B cell (primary cell): ENCODE measurements around the gene IL1RL1. TPM values are rescaled to one million over a fixed set of nuclear protein-coding genes. Genes with fewer than 3 reads are reported as not detected.

ENCODE experiments used
- ATAC-seq: fragments of 200-7000 bp; cut with Tn5 transposase; one replicate; pipeline ENCODE4 v1.10.0; 2021; ENCODE audit warnings: low read depth, mild to moderate bottlenecking, moderate number of reproducible peaks, moderate library complexity
- CTCF ChIA-PET: fragments of 350-600 bp; sonication (Branson Sonifier 250); formaldehyde crosslinking; loops from one replicate; lab custom pipeline; 2021; ENCODE audit warnings: antibody characterized with exemption, inconsistent platforms; lab: Charles Lee
- POLR2A ChIA-PET: fragments of 350-600 bp; sonication (Branson Sonifier 250); formaldehyde crosslinking; loops from one replicate; lab custom pipeline; 2021; ENCODE audit warnings: antibody characterized with exemption; lab: Charles Lee
- DNase-seq: peaks from one replicate; pipeline ENCODE4 v3.0.0; 2013
- H2AFZ ChIP-seq: 2 replicates; pipeline ENCODE4 v1.6.1; 2012; ENCODE audit warnings: mild to moderate bottlenecking, low read depth, low read length; ENCODE audit not compliant: insufficient read depth, poor library complexity, severe bottlenecking
- H3K27ac ChIP-seq, 2 donors: 1 replicate in 1 of 2; 2 replicates in 1 of 2; pipeline ENCODE4 v1.5.1; 2012 to 2013; ENCODE audit warnings: low read length in 2 of 2, mild to moderate bottlenecking in 2 of 2, moderate library complexity in 1 of 2
- H3K27me3 ChIP-seq, 4 experiments: fragments of 200-600 bp in 1 of 4; sonication (generic) in 1 of 4; replicated peaks in 1 of 4; 1 replicate in 2 of 4; 2 replicates in 2 of 4; pipeline versions ENCODE4 v1.6.1 to v1.7.0; 2013 to 2016; ENCODE audit warnings: low read length in 3 of 4, mild to moderate bottlenecking in 2 of 4, mixed read lengths in 1 of 4, moderate library complexity in 1 of 4; ENCODE audit not compliant: insufficient read depth in 4 of 4, control insufficient read depth in 3 of 4; ENCODE audit errors: control extremely low read depth in 1 of 4
- H3K36me3 ChIP-seq, 2 experiments: replicated peaks in 1 of 2; 1 replicate in 1 of 2; 2 replicates in 1 of 2; pipeline versions ENCODE4 v1.6.1 to v1.7.1; 2013; ENCODE audit warnings: low read length in 1 of 2; ENCODE audit not compliant: insufficient read depth in 2 of 2, control insufficient read depth in 1 of 2; ENCODE audit errors: control extremely low read depth in 1 of 2, extremely low read depth in 1 of 2
- H3K4me1 ChIP-seq, 2 donors: fragments of 200-600 bp in 1 of 2; sonication (generic) in 1 of 2; 1 replicate in 1 of 2; 2 replicates in 1 of 2; pipeline versions ENCODE4 v1.5.1 to v1.6.1; 2013 to 2017; ENCODE audit warnings: low read length in 2 of 2; ENCODE audit not compliant: control insufficient read depth in 2 of 2, insufficient read depth in 2 of 2
- H3K4me2 ChIP-seq: replicated peaks from 2 replicates; pipeline ENCODE3; 2012; ENCODE audit warnings: mild to moderate bottlenecking, low read depth, low read length; ENCODE audit not compliant: poor library complexity, severe bottlenecking
- H3K4me3 ChIP-seq, 5 experiments: fragments of 200-600 bp in 1 of 5; sonication (generic) in 1 of 5; 1 replicate in 3 of 5; 2 replicates in 2 of 5; pipeline versions ENCODE4 v1.5.1 to v1.7.0; 2011 to 2016; ENCODE audit warnings: low read length in 4 of 5, mild to moderate bottlenecking in 4 of 5, low read depth in 2 of 5, control low read depth in 1 of 5, moderate library complexity in 1 of 5; ENCODE audit not compliant: insufficient read depth in 1 of 5; ENCODE audit errors: control extremely low read depth in 1 of 5, extremely low read depth in 1 of 5
- H3K79me2 ChIP-seq: fragments of 200-600 bp; sonication (generic); one replicate; pipeline ENCODE4 v1.6.0; 2016; ENCODE audit warnings: low read length; ENCODE audit not compliant: control insufficient read depth, insufficient read depth
- H3K9ac ChIP-seq: fragments of 200-600 bp; sonication (generic); 2 replicates; pipeline ENCODE4 v1.6.1; 2017; ENCODE audit warnings: mild to moderate bottlenecking, low read length, moderate library complexity
- H3K9me3 ChIP-seq, 3 donors: one replicate each; pipeline versions ENCODE4 v1.6.1 to v1.7.1; 2013; ENCODE audit warnings: low read length in 2 of 3; ENCODE audit not compliant: control insufficient read depth in 2 of 3, insufficient read depth in 1 of 3; ENCODE audit errors: control extremely low read depth in 1 of 3
- H4K20me1 ChIP-seq: 2 replicates; pipeline ENCODE4 v1.6.0; 2012; ENCODE audit warnings: mild to moderate bottlenecking, low read length; ENCODE audit not compliant: insufficient read depth, control insufficient read depth, poor library complexity, severe bottlenecking
- H3K27ac Mint-ChIP-seq: one replicate; pipeline ENCODE4 v1.8.0; 2021; ENCODE audit warnings: mixed read lengths
- H3K27me3 Mint-ChIP-seq: one replicate; pipeline ENCODE4 v1.8.0; 2021; ENCODE audit warnings: mixed read lengths
- H3K4me1 Mint-ChIP-seq: one replicate; pipeline ENCODE4 v1.8.0; 2021; ENCODE audit warnings: mixed read lengths
- H3K4me3 Mint-ChIP-seq: one replicate; pipeline ENCODE4 v1.8.0; 2021; ENCODE audit warnings: mixed read lengths
- H3K9me3 Mint-ChIP-seq: one replicate; pipeline ENCODE4 v1.8.0; 2022; ENCODE audit warnings: mixed read lengths; ENCODE audit not compliant: insufficient read depth
- CTCF ChIP-seq: fragments of 200-600 bp; IDR thresholded peaks from one replicate; pipeline ENCODE4 v1.8.0; 2022; ENCODE audit warnings: antibody characterized with exemption, mild to moderate bottlenecking
- EZH2 ChIP-seq: IDR thresholded peaks from 2 replicates; pipeline ENCODE4 v1.6.1; 2012; ENCODE audit warnings: borderline replicate concordance, low read depth, mild to moderate bottlenecking, moderate library complexity, low read length; ENCODE audit not compliant: insufficient read depth, poor library complexity, severe bottlenecking
- WGBS: methylation state at CpG from one replicate; pipeline ENCODE4 v1.1.5; 2013; ENCODE audit warnings: missing lambda C conversion rate; ENCODE audit not compliant: insufficient coverage; 5-methylcytosine and 5-hydroxymethylcytosine counted together
- intact Hi-C: fragments of 100-400 bp; cut with micrococcal nuclease; formaldehyde crosslinking; loops from one replicate; pipeline ENCODE4 v1.10.0; 2022
- polyA plus RNA-seq: library from polyadenylated mRNA; depleted of rRNA; stranded (reverse); fragments of >200 nt; gene quantifications from 2 replicates; pipeline ENCODE4 v1.2.3, GENCODE V29; 2012
- total RNA-seq, 2 donors: library from RNA; stranded (reverse); fragments of 120-200 nt in 1 of 2; gene quantifications; 1 replicate in 1 of 2; 2 replicates in 1 of 2; pipeline versions ENCODE4 v1.2.3 to v1.2.4, GENCODE V29; 2013 to 2022

Gene IL1RL1
- total and polyA plus RNA-seq, 2 donors (not counting 1 experiment from before 2014, with no cell fraction given): not detected

GRCh38 chr2:102276549-102277201 lies 34.7 kb upstream of the IL1RL1 start:
- H2AFZ ChIP-seq: no peak overlapping the region
- no peaks in the 10 kb centered on the region for H3K79me2 ChIP-seq
- DNase-seq (no peak), ATAC-seq (no peak)
- H3K4me1 ChIP-seq: no peaks in the 10 kb centered on the region
- H4K20me1 ChIP-seq: no peaks in the 10 kb centered on the region
- WGBS: 100% methylated on average over 1 of the region's 2 CpGs
- H3K4me2 ChIP-seq: no peak overlapping the region
- no peak overlapping the region for H3K9ac ChIP-seq
- CTCF ChIA-PET: no interaction called here
- no peak overlapping the region for H3K4me3 ChIP-seq
- no peaks in the 10 kb centered on the region for H3K4me1 Mint-ChIP-seq
- POLR2A ChIA-PET: no interaction called here
- peaks cover 0 to 2% (median 0%) of the 10 kb centered on the region in 3 donors for H3K9me3 ChIP-seq
- intact Hi-C loops: no loop called here
- H3K27me3 Mint-ChIP-seq: peaks cover 34% of the 10 kb centered on the region
- TF ChIP-seq EZH2 (no peak), CTCF (no peak)
- H3K27me3 ChIP-seq: peaks cover 0 to 4% (median 2%) of the 10 kb centered on the region in 4 experiments
- H3K36me3 ChIP-seq: no peaks in the 10 kb centered on the region
- H3K27ac ChIP-seq: no peak overlapping the region
- no peak overlapping the region for H3K4me3 Mint-ChIP-seq
- H3K9me3 Mint-ChIP-seq: no peaks in the 10 kb centered on the region
- no peak overlapping the region for H3K27ac Mint-ChIP-seq

DNA sequence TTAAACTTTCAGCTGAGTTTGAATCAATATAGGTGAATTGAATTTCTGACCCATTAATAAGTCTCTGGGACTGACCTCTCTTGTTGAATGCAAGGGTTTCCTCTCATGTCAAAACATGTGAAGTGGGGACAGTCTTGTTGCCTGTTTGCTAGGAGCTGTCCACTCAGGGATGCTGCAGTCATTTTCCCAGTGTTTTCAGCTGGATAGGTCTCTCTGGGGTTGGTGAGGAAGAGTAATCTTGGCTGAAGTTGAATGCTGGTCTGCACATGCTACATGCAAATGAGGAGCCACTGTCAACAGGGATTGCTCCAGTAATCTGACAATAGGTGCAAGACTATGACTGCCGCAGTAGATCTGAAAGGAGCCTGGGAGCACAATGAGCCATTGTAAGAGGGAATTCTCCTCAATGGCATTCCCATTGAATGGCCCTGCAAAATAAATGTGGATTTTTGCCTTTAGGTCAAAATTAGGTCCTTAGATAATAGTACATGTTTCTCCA lies 34.1 kb upstream of the IL1RL1 start:
- intact Hi-C loops: no loop called here
- peaks cover 0 to 2% (median 0%) of the 10 kb centered on the region in 3 donors for H3K9me3 ChIP-seq
- WGBS: no CpG with 5 or more reads among the region's 1 CpG

More for the DNA sequence above, 34.1 kb upstream of the IL1RL1 start:
- ATAC-seq (no peak), DNase-seq (no peak)
- H3K36me3 ChIP-seq: no peaks in the 10 kb centered on the region
- no peak overlapping the region for H3K27ac ChIP-seq
- H3K4me2 ChIP-seq: no peak overlapping the region
- H3K4me1 ChIP-seq: no peaks in the 10 kb centered on the region
- Mint-ChIP-seq H3K4me3 (no peak overlapping the region), H3K9me3 (no peaks in the 10 kb centered on the region), H3K4me1 (no peaks in the 10 kb centered on the region), H3K27ac (no peak overlapping the region), H3K27me3 (peaks cover 34% of the 10 kb centered on the region)
- H4K20me1 ChIP-seq: no peaks in the 10 kb centered on the region
- no peak overlapping the region for H3K9ac ChIP-seq
- ChIA-PET CTCF (no interaction called here), POLR2A (no interaction called here)
- no peak overlapping the region for H2AFZ ChIP-seq
- TF ChIP-seq EZH2 (no peak), CTCF (no peak)
- no peak overlapping the region for H3K4me3 ChIP-seq
- no peaks in the 10 kb centered on the region for H3K79me2 ChIP-seq
- H3K27me3 ChIP-seq: peaks cover 0 to 4% (median 2%) of the 10 kb centered on the region in 4 experiments
